GM21528 (cell line): ENCODE results near the gene LDAF1.
"Not testable (repeated sequence)": the region's sequence is repeated elsewhere in the genome, so short reads cannot be mapped to it uniquely, and the experiment has no call there.

Experiments
- ATAC-seq: cut with Tn5 transposase; IDR thresholded peaks from one replicate; pipeline ENCODE4 v1.9.1; 2021; ENCODE audit warnings: mild to moderate bottlenecking, moderate library complexity; ENCODE audit not compliant: unreplicated experiment, low FRiP score

LDAF1 gene

DNA sequence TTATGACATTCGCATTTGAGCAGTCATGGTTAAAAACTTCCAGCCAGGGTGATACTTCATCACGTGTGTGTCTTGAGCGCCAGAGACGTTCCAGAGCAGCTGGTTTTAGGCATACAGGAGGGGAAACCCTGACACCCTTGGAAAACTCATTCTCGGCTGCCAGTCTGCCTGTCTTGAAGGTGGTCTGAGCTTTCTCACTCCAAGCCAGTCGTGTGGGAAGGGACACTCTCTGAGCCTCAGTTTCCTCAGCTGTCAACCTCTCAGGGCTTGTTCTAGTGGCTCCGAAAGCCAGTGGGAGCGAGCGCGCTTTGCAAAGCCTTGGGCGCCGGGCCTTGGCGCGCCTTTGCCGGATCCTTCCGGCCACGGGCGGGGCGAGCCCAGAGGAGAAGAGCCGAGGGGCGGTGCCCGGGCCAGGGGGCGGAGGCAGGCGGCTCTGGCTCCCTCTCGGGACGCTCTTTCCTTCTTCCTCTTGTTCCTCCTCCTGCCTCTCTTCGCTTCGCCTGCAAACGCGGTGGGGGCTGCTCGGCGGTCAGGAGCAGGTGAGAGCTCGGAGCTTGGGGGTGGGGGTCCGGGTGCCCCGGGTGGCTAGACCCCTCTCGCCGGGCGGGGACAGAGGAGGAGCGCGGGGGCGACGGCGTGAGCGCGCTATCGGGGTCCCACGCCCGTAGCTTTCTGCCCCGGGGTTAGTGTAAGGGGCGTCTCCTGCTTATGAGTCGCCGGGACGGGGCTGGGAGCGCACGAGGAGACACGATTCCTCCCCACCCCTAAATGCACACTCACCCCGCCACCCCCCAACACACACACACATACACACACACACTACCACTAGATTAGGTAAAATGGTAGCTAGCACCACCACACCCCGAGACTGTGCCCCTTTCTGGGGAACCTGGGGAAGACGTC, at the start of gene LDAF1:
LDAF1 (plus strand) TSS at position 467 of the 903 bp plus-strand sequence. CDS start 2,509 bp downstream, outside the sequence.
- ATAC-seq, result peak; percentile 80

DNA sequence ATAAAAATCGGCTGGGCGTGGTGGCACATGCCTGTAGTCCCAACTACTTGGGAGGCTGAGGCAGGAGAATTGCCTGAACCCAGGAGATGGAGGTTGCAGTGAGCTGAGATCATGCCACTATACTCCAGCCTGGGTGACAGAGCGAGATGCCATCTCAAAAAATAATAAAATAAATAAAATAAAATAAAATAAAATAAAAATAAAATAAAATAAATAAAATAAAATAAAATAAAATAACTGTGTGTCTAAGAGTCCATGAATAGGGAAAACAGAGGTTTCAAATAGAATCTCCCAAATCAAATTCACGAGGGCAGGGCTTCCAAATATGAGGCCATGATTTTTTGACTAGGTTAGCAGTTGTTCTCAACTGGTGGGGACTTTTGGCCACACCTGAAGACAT, 42.9 kb upstream of the LDAF1 start:
- ATAC-seq, result not testable (repeated sequence)

DNA sequence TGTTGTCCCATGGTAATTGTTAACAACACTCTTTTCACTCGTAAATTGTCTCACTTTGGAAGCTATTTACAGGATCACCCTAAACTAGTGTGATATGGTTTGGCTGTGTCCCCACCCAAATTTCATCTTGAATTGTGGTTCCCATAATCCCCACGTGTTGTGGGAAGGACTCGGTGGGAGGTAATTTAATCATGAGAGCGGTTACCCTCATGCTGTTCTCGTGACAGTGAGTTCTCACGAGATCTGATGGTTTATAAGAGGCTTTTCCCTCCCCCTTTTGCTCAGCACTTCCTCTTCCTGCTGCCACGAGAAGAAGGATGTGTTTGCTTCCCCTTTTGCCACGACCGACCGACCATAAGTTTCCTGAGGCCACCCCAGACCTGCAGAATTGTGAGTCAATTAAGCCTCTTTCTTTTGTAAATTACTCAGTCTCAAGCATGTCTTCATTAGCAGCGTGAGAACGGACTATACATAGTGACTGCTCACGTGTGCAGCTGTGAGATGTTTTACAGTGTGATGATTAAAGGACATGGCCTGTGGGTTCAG, 42.3 kb upstream of the LDAF1 start:
- no peak for ATAC-seq

DNA sequence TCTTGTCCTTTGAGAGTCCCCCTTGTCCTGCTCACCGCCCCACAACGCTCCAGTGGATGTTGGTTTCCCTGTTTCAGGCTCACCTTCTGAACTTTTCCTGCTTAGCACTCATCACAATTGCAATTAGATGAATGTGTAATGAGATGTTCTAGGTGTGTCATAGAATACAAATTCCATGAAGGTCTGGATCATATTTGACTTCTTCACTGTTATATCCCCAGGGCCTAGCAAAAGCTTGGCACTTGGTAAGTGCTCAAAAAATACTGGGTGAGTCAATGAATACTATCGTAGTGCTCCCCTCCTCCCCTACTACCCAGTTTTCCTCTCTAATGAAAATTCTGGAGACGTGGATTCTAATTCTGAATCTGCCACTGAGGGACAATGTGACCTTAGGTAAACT, 40.9 kb upstream of the LDAF1 start:
- ATAC-seq, result no peak

DNA sequence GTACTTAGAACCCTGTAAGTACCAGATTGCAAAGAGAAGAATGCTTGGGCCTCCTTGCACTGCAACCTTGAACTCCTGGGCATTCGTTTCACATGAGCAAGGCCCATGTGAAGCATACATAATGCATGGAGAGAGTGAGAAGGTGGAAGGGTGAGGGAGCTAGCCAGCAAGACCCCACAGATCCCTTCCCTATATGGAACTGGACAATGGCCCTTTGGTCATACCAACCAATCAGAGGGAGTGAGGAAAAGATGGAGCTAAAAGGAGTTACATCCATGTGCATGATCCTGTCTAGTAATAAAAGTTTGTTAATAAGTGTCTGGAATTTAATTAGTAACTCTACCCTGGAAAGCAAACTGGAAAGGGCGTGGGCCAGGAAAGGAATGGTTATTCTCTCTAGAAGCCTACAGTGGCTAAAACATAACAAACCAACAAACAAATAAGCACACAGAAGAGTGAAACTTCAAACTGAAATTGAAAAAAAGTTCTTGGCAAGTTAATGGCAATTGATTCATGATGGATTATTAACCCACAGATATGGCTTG, 37.4 kb upstream of the LDAF1 start:
- ATAC-seq, result no peak

DNA sequence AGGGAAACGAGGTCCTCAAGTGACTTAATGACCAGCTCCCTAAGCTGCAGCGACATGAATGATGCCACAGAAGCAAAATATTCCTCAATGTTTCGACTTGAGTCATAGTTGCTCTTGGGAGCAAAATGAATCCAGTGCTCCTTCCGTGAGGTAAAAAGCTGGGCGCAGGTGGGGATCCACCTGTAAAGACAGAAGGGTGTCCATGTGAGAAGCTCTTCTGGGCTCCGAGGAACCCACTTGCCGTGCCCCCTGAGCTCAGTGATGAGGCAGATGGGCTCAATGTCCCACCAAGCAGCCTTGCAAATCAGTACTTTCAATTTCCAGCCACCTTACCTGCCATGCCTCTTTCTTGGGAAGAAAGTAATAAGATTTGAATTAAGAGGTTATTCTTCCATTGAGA, 33.3 kb upstream of the LDAF1 start:
- ATAC-seq, result no peak

DNA sequence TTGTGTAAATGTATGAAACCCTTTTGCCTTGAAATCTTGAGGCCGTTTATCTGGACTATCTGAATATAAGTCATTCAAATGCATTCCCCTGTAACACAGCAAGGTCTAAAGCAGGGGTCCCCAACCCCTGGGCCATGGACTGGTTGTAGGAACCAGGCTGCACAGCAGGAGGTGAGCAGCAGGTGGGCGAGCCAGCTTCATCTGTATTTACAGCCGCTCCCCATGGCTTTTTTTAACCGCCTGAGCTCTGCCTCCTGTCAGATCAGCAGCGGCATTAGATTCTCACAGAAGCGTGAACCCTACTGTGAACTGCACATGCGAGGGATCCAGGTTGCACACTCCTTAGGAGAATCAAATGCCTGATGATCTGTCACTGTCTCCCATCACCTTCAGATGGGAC, 32.0 kb upstream of the LDAF1 start:
- no peak for ATAC-seq

DNA sequence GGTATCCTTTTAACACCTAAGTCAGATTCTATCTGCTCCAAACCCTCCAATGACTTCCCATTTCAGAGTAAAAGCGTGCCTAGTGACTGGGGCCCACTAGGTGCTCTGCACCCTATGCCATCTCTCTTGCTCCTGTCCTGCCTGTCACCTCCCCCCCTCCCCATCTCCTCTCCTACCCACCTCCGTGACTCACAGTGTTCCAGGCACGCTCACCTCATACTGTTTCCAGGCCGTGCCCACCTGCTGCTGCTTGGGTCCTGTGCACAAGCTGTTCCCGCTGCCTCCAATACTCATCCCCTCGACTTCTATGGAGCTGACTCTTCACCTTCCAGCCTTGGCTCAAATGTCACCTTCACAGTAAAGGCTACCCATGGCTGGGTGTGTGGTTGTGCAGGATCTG, 29.5 kb upstream of the LDAF1 start:
- no peak for ATAC-seq

DNA sequence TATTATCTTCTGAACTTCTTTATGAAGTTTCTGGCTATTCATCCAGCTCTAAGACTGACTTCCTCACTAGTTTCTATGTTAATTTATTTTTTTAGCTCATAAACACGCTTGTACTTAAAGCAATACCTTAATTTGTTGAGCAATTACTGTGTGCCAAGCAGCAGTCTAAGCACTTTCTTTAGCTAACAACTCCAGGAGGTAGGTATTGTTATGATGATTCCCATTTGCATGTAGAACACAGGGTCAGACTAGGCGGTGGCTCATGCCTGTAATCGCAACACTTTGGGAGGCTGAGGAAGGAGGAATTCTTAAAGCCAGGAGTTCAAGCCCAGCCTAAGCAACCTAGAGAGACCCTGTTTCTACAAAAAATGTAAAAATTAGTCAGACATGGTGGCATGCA, 27.7 kb upstream of the LDAF1 start:
- ATAC-seq, result no peak

DNA sequence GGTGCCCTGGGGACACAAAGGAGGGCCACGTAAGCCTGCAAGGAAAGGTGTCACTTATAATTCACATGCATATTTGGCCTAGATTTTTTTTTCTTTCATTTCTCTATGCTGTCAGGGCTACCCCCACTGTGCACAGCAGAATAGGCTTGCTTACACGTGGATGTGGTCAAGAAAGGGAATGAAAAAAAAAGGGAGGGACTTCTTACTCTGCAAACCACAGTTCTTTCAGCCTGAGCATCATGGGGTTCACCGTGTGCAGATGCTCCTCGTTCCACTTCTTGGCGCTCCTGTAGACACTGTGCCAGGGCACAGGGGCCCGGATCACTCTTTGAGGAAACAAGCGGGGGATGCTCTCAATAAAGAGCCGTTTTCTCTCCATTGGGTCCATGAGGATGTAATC, 24.4 kb upstream of the LDAF1 start:
- no peak for ATAC-seq

DNA sequence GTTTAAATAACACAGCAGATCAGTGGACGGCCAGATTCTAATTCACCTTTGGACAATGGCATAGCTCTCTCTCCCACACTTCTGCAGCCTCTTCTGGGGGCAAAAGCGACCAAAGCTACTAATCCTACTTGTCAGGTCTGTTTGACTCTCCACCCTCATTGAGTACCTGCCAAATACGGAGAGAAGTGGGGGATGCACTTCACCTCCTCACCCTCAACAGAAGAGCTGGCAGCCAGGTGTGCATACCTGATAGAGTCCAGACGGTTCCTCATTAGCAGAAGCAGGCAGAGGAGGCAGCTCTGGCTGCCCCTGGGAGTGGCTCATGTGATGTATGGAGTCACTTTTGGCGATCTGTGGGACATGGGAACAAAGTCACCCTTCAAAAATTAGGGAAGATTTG, 12.7 kb upstream of the LDAF1 start:
- ATAC-seq, result no peak

DNA sequence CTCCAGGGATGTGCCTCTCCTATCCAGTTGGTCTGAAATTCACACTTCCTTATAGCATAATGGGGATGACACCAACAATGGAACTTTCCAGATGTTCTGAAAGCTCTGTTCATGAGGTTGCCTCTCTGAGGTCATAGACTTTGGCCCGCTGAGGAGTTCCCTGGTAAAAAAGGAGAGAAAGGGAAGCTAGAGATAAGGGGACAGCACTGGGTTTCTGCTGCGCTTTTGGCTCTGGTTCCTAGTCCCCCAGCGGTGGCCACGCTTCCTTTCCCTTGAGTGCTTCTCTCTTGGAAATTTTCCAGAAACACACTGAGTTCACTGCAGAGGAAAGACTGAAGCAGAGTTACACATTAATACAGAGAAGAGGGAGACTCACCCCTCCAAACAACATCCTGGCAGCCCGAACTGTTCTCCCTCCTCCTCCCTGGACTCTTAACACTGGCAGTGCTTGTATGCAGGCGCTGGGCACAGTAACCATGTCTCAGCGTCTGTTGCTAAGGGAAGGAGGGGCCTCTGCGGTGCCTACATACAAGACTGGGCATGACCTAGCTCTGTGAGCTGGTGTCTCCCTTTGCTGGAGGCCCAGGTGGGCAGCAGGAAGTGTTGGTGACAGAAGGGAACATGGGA, 8.0 kb upstream of the LDAF1 start, which contains the start of gene DNAH3:
DNAH3 (minus strand) TSS at position 472 of the 627 bp plus-strand sequence. CDS start 527 bp downstream, outside the sequence.
- ATAC-seq, result no peak

DNA sequence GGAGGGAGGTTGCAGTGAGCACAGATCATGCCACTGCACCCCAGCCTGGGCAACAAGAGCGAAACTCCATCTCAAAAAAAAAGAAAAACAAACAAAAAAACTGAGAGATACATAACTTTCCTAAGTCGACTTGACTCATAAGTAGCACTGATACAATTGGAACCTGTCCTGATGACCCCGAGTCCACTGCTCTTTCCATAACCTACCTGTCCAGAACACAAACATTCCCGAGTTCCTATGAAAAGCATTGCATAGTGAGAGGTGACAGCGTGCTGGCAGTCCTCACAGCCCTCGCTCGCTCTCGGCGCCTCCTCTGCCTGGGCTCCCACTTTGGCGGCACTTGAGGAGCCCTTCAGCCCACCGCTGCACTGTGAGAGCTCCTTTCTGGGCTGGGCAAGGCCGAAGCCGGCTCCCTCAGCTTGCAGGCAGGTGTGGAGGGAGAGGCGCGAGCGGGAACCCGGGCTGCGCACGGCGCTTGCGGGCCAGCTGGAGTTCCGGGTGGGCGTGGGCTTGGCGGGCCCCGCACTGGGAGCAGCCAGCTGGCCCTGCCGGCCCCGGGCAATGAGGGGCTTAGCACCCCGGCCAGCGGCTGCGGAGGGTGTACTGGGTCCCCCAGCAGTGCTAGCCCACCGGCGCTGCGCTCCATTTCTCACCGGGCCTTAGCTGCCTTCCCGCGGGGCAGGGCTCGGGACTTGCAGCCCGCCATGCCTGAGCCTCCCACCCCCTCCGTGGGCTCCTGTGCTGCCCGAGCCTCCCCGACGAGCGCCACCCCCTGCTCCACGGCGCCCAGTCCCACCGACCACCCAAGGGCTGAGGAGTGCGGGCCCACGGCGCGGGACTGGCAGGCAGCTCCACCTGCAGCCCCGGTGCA, 6.1 kb upstream of the LDAF1 start:
- ATAC-seq, result not testable (repeated sequence)

DNA sequence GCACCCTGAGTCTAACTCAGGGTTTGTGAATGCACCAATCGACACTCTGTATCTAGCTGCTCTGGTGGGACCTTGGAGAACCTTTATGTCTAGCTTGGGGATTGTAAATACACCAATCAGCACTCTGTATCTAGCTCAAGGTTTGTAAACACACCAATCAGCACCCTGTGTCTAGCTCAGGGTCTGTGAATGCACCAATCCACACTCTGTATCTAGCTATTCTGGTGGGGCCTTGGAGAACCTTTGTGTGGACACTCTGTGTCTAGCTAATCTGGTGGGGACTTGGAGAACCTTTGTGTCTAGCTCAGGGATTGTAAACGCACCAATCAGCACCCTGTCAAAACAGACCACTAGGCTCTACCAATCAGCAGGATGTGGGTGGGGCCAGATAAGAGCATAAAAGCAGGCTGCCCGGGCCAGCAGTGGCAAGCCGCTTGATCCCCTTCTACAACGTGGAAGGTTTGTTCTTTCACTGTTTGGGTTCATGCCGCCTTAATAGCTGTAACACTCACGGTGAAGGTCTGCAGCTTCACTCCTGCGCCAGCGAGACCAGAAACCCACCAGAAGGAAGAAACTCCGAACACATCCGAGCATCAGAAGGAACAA, 5.2 kb upstream of the LDAF1 start:
- not testable (repeated sequence) for ATAC-seq

DNA sequence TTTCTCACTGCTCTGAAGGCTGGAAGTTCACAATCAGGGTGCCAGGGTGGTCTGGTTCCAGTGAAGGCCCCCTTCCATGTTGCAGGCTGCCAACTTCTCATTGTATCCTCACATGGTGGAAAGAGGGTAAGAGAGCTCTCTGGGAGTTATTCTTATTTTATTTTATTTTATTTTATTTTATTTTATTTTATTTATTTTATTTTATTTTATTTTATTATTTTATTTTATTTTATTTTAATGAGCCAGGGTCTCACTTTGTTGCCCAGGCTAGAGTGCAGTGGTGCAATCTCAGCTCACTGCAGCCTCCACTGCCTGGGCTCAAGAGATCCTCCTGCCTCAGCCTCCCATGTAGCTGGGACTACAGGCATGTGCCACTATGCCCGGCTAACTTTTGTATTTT, 2.5 kb upstream of the LDAF1 start:
- ATAC-seq, result not testable (repeated sequence)

DNA sequence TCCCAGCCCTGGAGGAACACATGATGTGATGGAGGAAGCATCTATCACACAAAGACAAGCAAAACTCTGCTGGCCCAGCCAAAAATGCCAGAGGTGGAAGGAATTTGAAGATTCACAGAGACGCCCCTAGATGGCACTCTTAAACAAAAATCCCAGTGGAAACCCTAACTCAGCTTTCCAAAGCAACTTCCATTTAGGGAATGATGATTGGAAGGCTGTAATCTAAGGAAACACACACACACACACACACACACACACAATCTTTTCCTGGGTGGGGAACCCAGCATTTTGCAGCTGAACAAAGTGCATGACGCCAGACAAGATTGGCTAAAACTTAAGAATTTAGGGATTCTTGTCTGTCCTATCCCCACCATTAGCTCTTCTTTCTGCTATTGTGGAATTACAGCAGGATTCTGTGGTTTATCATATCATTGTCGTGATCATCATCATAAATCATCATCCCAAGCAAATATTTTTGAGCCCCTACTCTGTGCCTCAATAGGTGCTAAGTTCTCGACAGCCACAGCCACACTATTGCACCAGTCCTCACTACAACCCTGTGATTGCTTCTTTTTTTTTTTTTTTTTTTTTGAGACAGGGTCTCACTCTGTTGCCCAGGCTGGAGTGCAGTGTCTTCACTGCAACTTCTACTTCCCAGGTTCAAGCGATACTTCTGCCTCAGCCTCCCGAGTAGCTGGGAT, 1.6 kb upstream of the LDAF1 start:
- ATAC-seq, result no peak

DNA sequence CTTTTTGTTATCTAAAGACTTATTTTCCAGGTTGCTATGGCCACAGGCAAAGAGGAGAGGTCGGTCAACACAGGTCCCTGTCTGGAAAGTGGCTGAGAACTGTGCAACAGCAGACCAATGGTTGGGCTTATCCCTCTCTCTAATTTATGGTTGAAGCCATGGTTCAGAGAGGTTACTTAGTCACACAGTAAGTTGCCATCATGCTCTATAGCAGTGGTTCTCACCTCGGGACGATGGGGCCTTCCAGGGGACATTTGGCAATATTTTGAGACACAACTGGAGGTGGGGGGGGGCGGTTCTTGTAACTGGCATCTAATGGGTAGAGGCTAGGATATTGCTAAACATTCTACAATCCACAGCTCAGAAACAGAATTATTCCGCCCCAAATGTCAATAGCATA, 842 bp upstream of the LDAF1 start:
- ATAC-seq, result no peak

DNA sequence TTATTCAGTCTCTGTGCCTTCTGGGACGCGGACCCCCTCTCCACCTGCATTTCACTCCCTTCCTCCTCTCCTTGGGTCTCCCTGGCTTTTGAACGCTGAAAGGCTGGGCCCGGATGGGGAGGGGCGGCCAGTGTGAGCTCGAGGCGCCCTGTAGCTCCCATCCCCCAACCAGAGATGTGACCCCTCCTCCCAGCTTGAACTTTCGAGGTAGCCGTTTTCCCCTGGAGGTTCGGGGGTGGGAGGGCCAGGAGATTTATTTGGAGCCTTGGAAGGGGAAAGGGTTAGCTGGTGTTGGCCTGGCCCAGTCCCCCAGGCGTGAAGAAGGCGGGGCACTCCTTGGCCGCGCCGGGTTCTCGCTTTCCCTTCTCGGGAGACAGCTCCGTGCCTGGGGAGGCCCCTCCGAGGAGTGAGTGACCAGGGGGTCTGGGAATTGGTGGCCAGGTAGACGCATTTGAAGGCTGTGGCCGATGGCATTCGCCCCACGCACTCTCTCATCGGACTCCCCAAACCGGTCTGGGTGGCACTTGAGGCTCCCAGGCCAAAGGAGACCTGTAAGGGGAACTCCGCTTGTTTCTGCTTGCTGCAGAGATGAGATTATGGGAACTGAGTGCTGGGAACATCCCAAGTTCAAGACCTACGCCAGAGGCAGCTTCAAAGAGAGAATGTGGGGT, 942 bp downstream of the LDAF1 start:
- no peak for ATAC-seq

DNA sequence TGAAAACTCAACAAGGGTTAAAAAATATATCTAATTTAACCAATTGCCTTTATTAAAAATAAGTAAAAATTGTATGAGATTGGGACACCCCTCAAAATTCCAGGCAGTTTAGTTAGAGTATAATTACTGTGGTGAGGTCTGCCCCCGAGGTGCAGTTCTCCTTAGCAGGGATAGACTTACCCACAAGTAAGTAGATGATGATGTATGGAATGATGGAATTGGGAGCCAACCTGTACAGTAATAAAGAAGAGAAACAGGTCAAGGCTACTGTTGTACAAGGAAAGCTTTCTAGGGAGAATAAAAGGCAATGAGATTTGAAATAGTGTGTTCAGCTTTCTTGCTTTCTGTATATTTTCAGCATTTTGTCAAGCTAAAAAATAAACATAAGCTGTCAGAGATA, 1.8 kb downstream of the LDAF1 start:
- no peak for ATAC-seq
